NCI-H460 (cell line): ENCODE data around the gene PNPLA2. TPM values are rescaled to one million over a fixed set of nuclear protein-coding genes. Genes with fewer than 3 reads are reported as not detected.

Experiments
- DNase-seq: peaks from one replicate; pipeline ENCODE4 v3.0.0-alpha.2; 2016; ENCODE audit warnings: low read depth; ENCODE audit errors: extremely low read depth
- total RNA-seq: library from RNA; depleted of rRNA; stranded (reverse); fragments of >200 nt; shearing (Covaris generic); gene quantifications from 2 replicates; pipeline ENCODE4 v1.2.3, GENCODE V29; 2014

Gene PNPLA2
- total RNA-seq, 1 experiment from 2014 or later: 15.7 TPM

- DNase-seq: no peak
Observed at GRCh38 chr11:855796-856195, 37.1 kb downstream of the PNPLA2 start.

- no peak for DNase-seq
Observed at GRCh38 chr11:856397-856796, 37.7 kb downstream of the PNPLA2 start.

- no peak for DNase-seq
Observed at GRCh38 chr11:858053-858761, 39.5 kb downstream of the PNPLA2 start.

GRCh38 chr11:858762-859339 lies 40.1 kb downstream of the PNPLA2 start:
- DNase-seq: no peak

GRCh38 chr11:859394-860131 lies 40.8 kb downstream of the PNPLA2 start:
- no peak for DNase-seq

GRCh38 chr11:860234-861104 lies 41.8 kb downstream of the PNPLA2 start:
- DNase-seq: no peak

GRCh38 chr11:861105-861479 lies 42.4 kb downstream of the PNPLA2 start:
- DNase-seq: no peak

GRCh38 chr11:862081-862661 lies 43.5 kb downstream of the PNPLA2 start:
- no peak for DNase-seq

GRCh38 chr11:862696-863022 lies 43.9 kb downstream of the PNPLA2 start:
- no peak for DNase-seq

- DNase-seq: no peak
Observed at GRCh38 chr11:863023-863909, 44.6 kb downstream of the PNPLA2 start.

- DNase-seq: no peak
Observed at GRCh38 chr11:863910-864827, 45.5 kb downstream of the PNPLA2 start.

- no peak for DNase-seq
Observed at GRCh38 chr11:864898-865297, 46.2 kb downstream of the PNPLA2 start.

- DNase-seq: no peak
Observed at GRCh38 chr11:865462-866430, 47.0 kb downstream of the PNPLA2 start.

- no peak for DNase-seq
Observed at GRCh38 chr11:866481-866880, 47.8 kb downstream of the PNPLA2 start.

- no peak for DNase-seq
Observed at GRCh38 chr11:867856-868358, 49.2 kb downstream of the PNPLA2 start.

GRCh38 chr11:868394-868793 lies 49.7 kb downstream of the PNPLA2 start:
- DNase-seq: no peak

GRCh38 chr11:868802-869201 lies 50.1 kb downstream of the PNPLA2 start:
- DNase-seq: no peak
